H1 (cell line): Measurements from ENCODE around the gene KRT8. TPM values are rescaled to one million over a fixed set of nuclear protein-coding genes. Genes with fewer than 3 reads are reported as not detected.

ENCODE experiments used
- POLR2AphosphoS5 ChIP-seq: IDR thresholded peaks from 2 replicates; pipeline ENCODE4 v1.6.1; 2011; ENCODE audit warnings: low read depth, low read length
- SRF ChIP-seq: IDR thresholded peaks from 2 replicates; pipeline ENCODE4 v1.6.1; 2011; ENCODE audit warnings: mild to moderate bottlenecking, low read depth, low read length, moderate library complexity
- TEAD4 ChIP-seq: IDR thresholded peaks from 2 replicates; pipeline ENCODE4 v1.6.1; 2012; ENCODE audit warnings: low read depth, low read length, inconsistent platforms, mixed read lengths
- polyA plus RNA-seq, 7 experiments: library from polyadenylated mRNA; depleted of rRNA in 3 of 7; stranded (reverse) in 5 of 7; unstranded in 2 of 7; fragments of >200 nt in 5 of 7; fragments of 200-250 nt in 2 of 7; gene quantifications; 1 replicate in 5 of 7; 2 replicates in 1 of 7; 4 replicates in 1 of 7; pipeline versions ENCODE4 v1.2.1 to v1.2.3, GENCODE V29; 2011 to 2013; ENCODE audit warnings: missing spikeins in 2 of 7, mixed read lengths in 2 of 7
- total RNA-seq: library from RNA; stranded (reverse); fragmentation: NEBNext Ultra II Directional; extraction: Animal tissue kit (Norgen Biotek cat#: 25700); gene quantifications from 2 replicates; pipeline ENCODE4 v1.2.1, GENCODE V29; 2021
- TF ChIP-seq, protein P1 (sequence below): fragments of 300-600 bp; sonication (generic); IDR thresholded peaks from 2 replicates; pipeline ENCODE4 v1.7.1; 2012; ENCODE audit warnings: low read length, moderate library complexity, mild to moderate bottlenecking, inconsistent platforms; ENCODE audit not compliant: insufficient replicate concordance

KRT8 gene
- total and polyA plus RNA-seq, 2 of the 8 experiments (the other 6 are each of a cell fraction or from before 2014, with no cell fraction given) = 280 to 290 TPM

- TF ChIP-seq, protein P1, sequence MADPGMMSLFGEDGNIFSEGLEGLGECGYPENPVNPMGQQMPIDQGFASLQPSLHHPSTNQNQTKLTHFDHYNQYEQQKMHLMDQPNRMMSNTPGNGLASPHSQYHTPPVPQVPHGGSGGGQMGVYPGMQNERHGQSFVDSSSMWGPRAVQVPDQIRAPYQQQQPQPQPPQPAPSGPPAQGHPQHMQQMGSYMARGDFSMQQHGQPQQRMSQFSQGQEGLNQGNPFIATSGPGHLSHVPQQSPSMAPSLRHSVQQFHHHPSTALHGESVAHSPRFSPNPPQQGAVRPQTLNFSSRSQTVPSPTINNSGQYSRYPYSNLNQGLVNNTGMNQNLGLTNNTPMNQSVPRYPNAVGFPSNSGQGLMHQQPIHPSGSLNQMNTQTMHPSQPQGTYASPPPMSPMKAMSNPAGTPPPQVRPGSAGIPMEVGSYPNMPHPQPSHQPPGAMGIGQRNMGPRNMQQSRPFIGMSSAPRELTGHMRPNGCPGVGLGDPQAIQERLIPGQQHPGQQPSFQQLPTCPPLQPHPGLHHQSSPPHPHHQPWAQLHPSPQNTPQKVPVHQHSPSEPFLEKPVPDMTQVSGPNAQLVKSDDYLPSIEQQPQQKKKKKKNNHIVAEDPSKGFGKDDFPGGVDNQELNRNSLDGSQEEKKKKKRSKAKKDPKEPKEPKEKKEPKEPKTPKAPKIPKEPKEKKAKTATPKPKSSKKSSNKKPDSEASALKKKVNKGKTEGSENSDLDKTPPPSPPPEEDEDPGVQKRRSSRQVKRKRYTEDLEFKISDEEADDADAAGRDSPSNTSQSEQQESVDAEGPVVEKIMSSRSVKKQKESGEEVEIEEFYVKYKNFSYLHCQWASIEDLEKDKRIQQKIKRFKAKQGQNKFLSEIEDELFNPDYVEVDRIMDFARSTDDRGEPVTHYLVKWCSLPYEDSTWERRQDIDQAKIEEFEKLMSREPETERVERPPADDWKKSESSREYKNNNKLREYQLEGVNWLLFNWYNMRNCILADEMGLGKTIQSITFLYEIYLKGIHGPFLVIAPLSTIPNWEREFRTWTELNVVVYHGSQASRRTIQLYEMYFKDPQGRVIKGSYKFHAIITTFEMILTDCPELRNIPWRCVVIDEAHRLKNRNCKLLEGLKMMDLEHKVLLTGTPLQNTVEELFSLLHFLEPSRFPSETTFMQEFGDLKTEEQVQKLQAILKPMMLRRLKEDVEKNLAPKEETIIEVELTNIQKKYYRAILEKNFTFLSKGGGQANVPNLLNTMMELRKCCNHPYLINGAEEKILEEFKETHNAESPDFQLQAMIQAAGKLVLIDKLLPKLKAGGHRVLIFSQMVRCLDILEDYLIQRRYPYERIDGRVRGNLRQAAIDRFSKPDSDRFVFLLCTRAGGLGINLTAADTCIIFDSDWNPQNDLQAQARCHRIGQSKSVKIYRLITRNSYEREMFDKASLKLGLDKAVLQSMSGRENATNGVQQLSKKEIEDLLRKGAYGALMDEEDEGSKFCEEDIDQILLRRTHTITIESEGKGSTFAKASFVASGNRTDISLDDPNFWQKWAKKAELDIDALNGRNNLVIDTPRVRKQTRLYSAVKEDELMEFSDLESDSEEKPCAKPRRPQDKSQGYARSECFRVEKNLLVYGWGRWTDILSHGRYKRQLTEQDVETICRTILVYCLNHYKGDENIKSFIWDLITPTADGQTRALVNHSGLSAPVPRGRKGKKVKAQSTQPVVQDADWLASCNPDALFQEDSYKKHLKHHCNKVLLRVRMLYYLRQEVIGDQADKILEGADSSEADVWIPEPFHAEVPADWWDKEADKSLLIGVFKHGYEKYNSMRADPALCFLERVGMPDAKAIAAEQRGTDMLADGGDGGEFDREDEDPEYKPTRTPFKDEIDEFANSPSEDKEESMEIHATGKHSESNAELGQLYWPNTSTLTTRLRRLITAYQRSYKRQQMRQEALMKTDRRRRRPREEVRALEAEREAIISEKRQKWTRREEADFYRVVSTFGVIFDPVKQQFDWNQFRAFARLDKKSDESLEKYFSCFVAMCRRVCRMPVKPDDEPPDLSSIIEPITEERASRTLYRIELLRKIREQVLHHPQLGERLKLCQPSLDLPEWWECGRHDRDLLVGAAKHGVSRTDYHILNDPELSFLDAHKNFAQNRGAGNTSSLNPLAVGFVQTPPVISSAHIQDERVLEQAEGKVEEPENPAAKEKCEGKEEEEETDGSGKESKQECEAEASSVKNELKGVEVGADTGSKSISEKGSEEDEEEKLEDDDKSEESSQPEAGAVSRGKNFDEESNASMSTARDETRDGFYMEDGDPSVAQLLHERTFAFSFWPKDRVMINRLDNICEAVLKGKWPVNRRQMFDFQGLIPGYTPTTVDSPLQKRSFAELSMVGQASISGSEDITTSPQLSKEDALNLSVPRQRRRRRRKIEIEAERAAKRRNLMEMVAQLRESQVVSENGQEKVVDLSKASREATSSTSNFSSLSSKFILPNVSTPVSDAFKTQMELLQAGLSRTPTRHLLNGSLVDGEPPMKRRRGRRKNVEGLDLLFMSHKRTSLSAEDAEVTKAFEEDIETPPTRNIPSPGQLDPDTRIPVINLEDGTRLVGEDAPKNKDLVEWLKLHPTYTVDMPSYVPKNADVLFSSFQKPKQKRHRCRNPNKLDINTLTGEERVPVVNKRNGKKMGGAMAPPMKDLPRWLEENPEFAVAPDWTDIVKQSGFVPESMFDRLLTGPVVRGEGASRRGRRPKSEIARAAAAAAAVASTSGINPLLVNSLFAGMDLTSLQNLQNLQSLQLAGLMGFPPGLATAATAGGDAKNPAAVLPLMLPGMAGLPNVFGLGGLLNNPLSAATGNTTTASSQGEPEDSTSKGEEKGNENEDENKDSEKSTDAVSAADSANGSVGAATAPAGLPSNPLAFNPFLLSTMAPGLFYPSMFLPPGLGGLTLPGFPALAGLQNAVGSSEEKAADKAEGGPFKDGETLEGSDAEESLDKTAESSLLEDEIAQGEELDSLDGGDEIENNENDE = no peak
- no peak for TF ChIP-seq SRF
- TF ChIP-seq TEAD4 = no peak
- 0 out of 2 replicates have a peak, but pooled peaks have one; percentile 6 for TF ChIP-seq POLR2AphosphoS5
Observed at GRCh38 chr12:52947738-52948423, 43.0 kb upstream of the KRT8 start (continued).
